T-cell (primary cell): Measurements from ENCODE around the gene FASTKD1. TPM values are rescaled to one million over a fixed set of nuclear protein-coding genes. Genes with fewer than 3 reads are reported as not detected.

ENCODE experiments used
- ATAC-seq, 4 experiments: fragments of 200-7000 bp in 3 of 4; fragments of 150-1000 bp in 1 of 4; cut with Tn5 transposase; replicated peaks in 1 of 4; 1 replicate in 3 of 4; 2 replicates in 1 of 4; pipeline ENCODE4 v1.10.0; 2021; ENCODE audit warnings: moderate library complexity in 3 of 4, mild to moderate bottlenecking in 2 of 4, moderate number of reproducible peaks in 1 of 4
- CTCF ChIA-PET, 2 donors: fragments of 300-600 bp; sonication (Branson Sonifier 250); formaldehyde crosslinking; loops; one replicate each; lab custom pipeline; 2022; ENCODE audit warnings: antibody characterized with exemption in 2 of 2; lab: Charles Lee
- POLR2A ChIA-PET, 2 donors: fragments of 300-600 bp; sonication (Branson Sonifier 250); formaldehyde crosslinking; loops; one replicate each; lab custom pipeline; 2022; ENCODE audit warnings: antibody characterized with exemption in 2 of 2; lab: Charles Lee
- DNase-seq, 35 experiments: peaks; one replicate each; pipeline versions ENCODE4 v3.0.0 to v3.0.0-alpha.2; 2013 to 2023
- H3K27ac ChIP-seq: one replicate; pipeline ENCODE4 v1.5.1; 2013; ENCODE audit warnings: low read length
- H3K27me3 ChIP-seq, 2 experiments: replicated peaks in 1 of 2; 1 replicate in 1 of 2; 2 replicates in 1 of 2; pipeline versions ENCODE4 v1.6.1 to v1.7.0; 2013; ENCODE audit warnings: low read length in 1 of 2, mixed read lengths in 1 of 2; ENCODE audit not compliant: control insufficient read depth in 2 of 2, insufficient read depth in 2 of 2; ENCODE audit errors: extremely low read depth in 1 of 2
- H3K36me3 ChIP-seq, 2 donors: 1 replicate in 1 of 2; 2 replicates in 1 of 2; pipeline versions ENCODE4 v1.6.1 to v1.7.0; 2013; ENCODE audit warnings: low read length in 1 of 2; ENCODE audit not compliant: control insufficient read depth in 2 of 2, insufficient read depth in 1 of 2; ENCODE audit errors: extremely low read depth in 1 of 2
- H3K4me1 ChIP-seq, 2 experiments: 1 replicate in 1 of 2; 2 replicates in 1 of 2; pipeline versions ENCODE4 v1.6.1 to v1.7.0; 2013; ENCODE audit warnings: low read length in 2 of 2, mixed read lengths in 1 of 2; ENCODE audit not compliant: insufficient read depth in 2 of 2, control insufficient read depth in 1 of 2; ENCODE audit errors: extremely low read depth in 1 of 2
- H3K4me3 ChIP-seq, 2 donors: 1 replicate in 1 of 2; 2 replicates in 1 of 2; pipeline versions ENCODE4 v1.5.1 to v1.7.0; 2013; ENCODE audit warnings: mild to moderate bottlenecking in 2 of 2, low read length in 1 of 2, moderate library complexity in 1 of 2; ENCODE audit not compliant: control insufficient read depth in 1 of 2; ENCODE audit errors: extremely low read depth in 1 of 2
- H3K9me3 ChIP-seq: 2 replicates; pipeline ENCODE4 v1.7.0; 2013
- H3K27ac Mint-ChIP-seq, 2 donors: one replicate each; pipeline ENCODE4 v1.8.0; 2020 to 2021; ENCODE audit warnings: mild to moderate bottlenecking in 2 of 2, mixed read lengths in 2 of 2
- H3K27me3 Mint-ChIP-seq, 2 donors: one replicate each; pipeline ENCODE4 v1.8.0; 2021 to 2022; ENCODE audit warnings: mixed read lengths in 2 of 2
- H3K36me3 Mint-ChIP-seq: one replicate; pipeline ENCODE4 v1.8.0; 2021; ENCODE audit warnings: mixed read lengths
- H3K4me1 Mint-ChIP-seq, 3 donors: one replicate each; pipeline ENCODE4 v1.8.0; 2020 to 2022; ENCODE audit warnings: mixed read lengths in 3 of 3, mild to moderate bottlenecking in 1 of 3
- H3K4me3 Mint-ChIP-seq, 3 donors: one replicate each; pipeline ENCODE4 v1.8.0; 2020 to 2022; ENCODE audit warnings: mild to moderate bottlenecking in 3 of 3, mixed read lengths in 3 of 3, moderate library complexity in 3 of 3
- H3K9me3 Mint-ChIP-seq, 3 donors: one replicate each; pipeline ENCODE4 v1.8.0; 2020 to 2022; ENCODE audit warnings: mixed read lengths in 3 of 3
- WGBS: methylation state at CpG from one replicate; pipeline ENCODE4 v1.1.5; 2013; ENCODE audit warnings: missing lambda C conversion rate; ENCODE audit not compliant: insufficient coverage; 5-methylcytosine and 5-hydroxymethylcytosine counted together
- total RNA-seq, 35 experiments: library from RNA in 6 of 35; stranded (reverse) in 6 of 35; fragments of 120-200 nt in 1 of 35; gene quantifications; one replicate each; pipeline versions ENCODE4 v1.2.1 to v1.2.4 and lab custom pipeline; 2013 to 2026

Gene FASTKD1
- total RNA-seq, 5 donors from 2014 or later (not counting 1 experiment from before 2014, with no cell fraction given): 17.6 to 26.8 (median 25.2) TPM

GRCh38 chr2:169485650-169486138 is 88.0 kb downstream of the FASTKD1 start:
- H3K27ac ChIP-seq: no peak overlapping the region
- H3K27me3 Mint-ChIP-seq: no peaks in the 10 kb centered on the region
- POLR2A ChIA-PET: no interaction called here
- no peak overlapping the region for H3K27ac Mint-ChIP-seq
- H3K4me1 ChIP-seq: no peaks in the 10 kb centered on the region
- no peaks in the 10 kb centered on the region for H3K9me3 Mint-ChIP-seq
- H3K36me3 Mint-ChIP-seq: peaks cover 23% of the 10 kb centered on the region
- no peaks in the 10 kb centered on the region for H3K27me3 ChIP-seq
- CTCF ChIA-PET: no interaction called here
- WGBS: no CpG with 5 or more reads among the region's 1 CpG
- ATAC-seq (no peak), DNase-seq (no peak)
- peaks cover 0 to 5% of the 10 kb centered on the region in 2 donors for H3K36me3 ChIP-seq
- no peaks in the 10 kb centered on the region for H3K9me3 ChIP-seq
- H3K4me1 Mint-ChIP-seq: peaks cover 0 to 12% (median 4%) of the 10 kb centered on the region in 3 donors
- H3K4me3 ChIP-seq: no peak overlapping the region
- H3K4me3 Mint-ChIP-seq: no peak overlapping the region

DNA sequence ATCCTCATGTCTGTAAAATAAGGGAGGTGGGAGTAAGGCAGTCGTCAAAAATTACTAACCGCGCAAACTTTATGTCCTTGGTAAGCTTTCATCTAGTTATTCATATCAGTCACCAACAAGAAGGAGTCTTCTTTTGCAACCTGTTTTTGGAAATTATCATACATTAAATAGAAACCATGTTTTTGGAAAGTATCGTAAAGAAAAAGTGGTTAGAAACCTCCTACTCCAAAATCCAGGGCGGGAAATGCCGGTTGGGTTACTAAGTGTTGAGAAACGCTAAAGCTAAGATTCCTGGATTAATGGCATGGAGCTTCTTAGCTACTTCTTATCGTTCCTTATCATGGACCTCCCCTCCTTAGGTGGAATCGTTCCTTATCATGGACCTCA is 93.6 kb downstream of the FASTKD1 start:
- Mint-ChIP-seq H3K9me3 (no peaks in the 10 kb centered on the region), H3K36me3 (peaks cover 14% of the 10 kb centered on the region), H3K27me3 (no peaks in the 10 kb centered on the region), H3K4me3 (peak overlapping the region; percentile 88 to 93 (median 91)), H3K4me1 (peaks cover 19 to 28% (median 22%) of the 10 kb centered on the region in 3 donors), H3K27ac (no peak overlapping the region)
- WGBS: no CpG with 5 or more reads among the region's 9 CpGs
- H3K9me3 ChIP-seq: no peaks in the 10 kb centered on the region
- peak overlapping the region; percentile 77 to 89 for H3K4me3 ChIP-seq
- peaks cover 6 to 14% of the 10 kb centered on the region in 2 experiments for H3K4me1 ChIP-seq
- ATAC-seq (no peak), DNase-seq (no peak)
- CTCF ChIA-PET: interaction anchor here (0.6 to 1.6 kb wide), 7 partner anchors 10 to 264 kb away, joined by 3 to 8 read pairs (median 5); partner anchors contain the start of gene FASTKD1 (in 1 of the 2)
- H3K27ac ChIP-seq: no peak overlapping the region
- POLR2A ChIA-PET: interaction anchor here (0.9 to 1.1 kb wide), 2 partner anchors 88 to 105 kb away, joined by 3 to 4 read pairs; no protein-coding TSS in a partner anchor
- H3K27me3 ChIP-seq: no peaks in the 10 kb centered on the region
- peaks cover 0 to 5% of the 10 kb centered on the region in 2 donors for H3K36me3 ChIP-seq

Other genes starting within 250 kb of the FASTKD1 start
- gene LRP2, start 211.3 kb downstream of the FASTKD1 start, total RNA-seq: under 1 TPM in 1 of 5 donors, not detected in 4; 0.03 TPM
- 1 to 10 TPM; 1.8 to 3.0 (median 2.0) TPM for gene BBS5, start 94.4 kb downstream of the FASTKD1 start, total RNA-seq
- gene KLHL41, start 64.2 kb downstream of the FASTKD1 start, total RNA-seq: under 1 TPM in 3 of 5 donors, not detected in 2; 0.23 to 0.43 (median 0.35) TPM
- gene PPIG, start 10.5 kb upstream of the FASTKD1 start, total RNA-seq: 10 to 100 TPM; 63.6 to 78.2 (median 71.3) TPM
- gene CFAP210, start 120.5 kb upstream of the FASTKD1 start, total RNA-seq: under 1 TPM in 2 of 5 donors, not detected in 3; 0.35 to 0.96 TPM
- gene PHOSPHO2, start 120.6 kb upstream of the FASTKD1 start, total RNA-seq: 1 to 10 TPM; 3.6 to 8.6 (median 6.1) TPM
- gene KLHL23, start 160.0 kb upstream of the FASTKD1 start, total RNA-seq: 1 to 10 TPM in 3 of 5 donors, under 1 TPM in 2; 0.55 to 1.3 (median 1.2) TPM
- 100 to 1,000 TPM in 1 of 5 donors, 10 to 100 TPM in 4; 84.3 to 118 (median 91.0) TPM for gene SSB, start 225.0 kb upstream of the FASTKD1 start, total RNA-seq